Breast epithelium (tissue), 4 donors: ENCODE measurements around the gene MAFG. TPM values are rescaled to one million over a fixed set of nuclear protein-coding genes. Genes with fewer than 3 reads are reported as not detected.
"Not testable (repeated sequence)": the region's sequence is repeated elsewhere in the genome, so short reads cannot be mapped to it uniquely, and the experiment has no call there.

ENCODE experiments used
- DNase-seq, 2 donors: peaks; one replicate each; pipeline ENCODE4 v3.0.0-alpha.2; 2019; ENCODE audit warnings: low spot score in 2 of 2
- H3K27ac ChIP-seq, 2 donors: fragments of 200-600 bp; sonication (generic) in 1 of 2; one replicate each; pipeline ENCODE4 v1.5.1; 2016 to 2019; ENCODE audit warnings: mild to moderate bottlenecking in 1 of 2
- H3K27me3 ChIP-seq, 2 donors: fragments of 200-600 bp; sonication (generic) in 1 of 2; one replicate each; pipeline versions ENCODE4 v1.5.1 to v1.6.0; 2017 to 2019; ENCODE audit warnings: control low read depth in 1 of 2, mild to moderate bottlenecking in 1 of 2
- H3K36me3 ChIP-seq: fragments of 200-600 bp; one replicate; pipeline ENCODE4 v1.5.1; 2019
- H3K4me1 ChIP-seq, 2 donors: fragments of 200-600 bp; sonication (generic); one replicate each; pipeline ENCODE4 v1.5.1; 2016 to 2019; ENCODE audit warnings: control low read depth in 1 of 2
- H3K4me3 ChIP-seq, 3 donors: fragments of 200-600 bp; sonication (generic); 1 replicate in 2 of 3; 2 replicates in 1 of 3; pipeline ENCODE4 v1.5.1; 2016 to 2019; ENCODE audit warnings: mild to moderate bottlenecking in 3 of 3, moderate library complexity in 2 of 3
- H3K9me3 ChIP-seq, 2 donors: fragments of 200-600 bp; sonication (generic) in 1 of 2; one replicate each; pipeline ENCODE4 v1.5.1; 2016 to 2019; ENCODE audit warnings: control low read depth in 1 of 2
- CTCF ChIP-seq, 3 donors: fragments of 450-650 bp; IDR thresholded peaks; one replicate each; pipeline ENCODE4 v1.5.1; 2016 to 2017; ENCODE audit warnings: antibody characterized with exemption in 3 of 3, mild to moderate bottlenecking in 3 of 3, moderate library complexity in 3 of 3
- POLR2A ChIP-seq: fragments of 450-650 bp; IDR thresholded peaks from one replicate; pipeline ENCODE4 v1.6.1; 2016; ENCODE audit warnings: antibody characterized with exemption, mild to moderate bottlenecking, moderate library complexity
- POLR2AphosphoS5 ChIP-seq, 3 donors: sonication (generic); formaldehyde crosslinking; IDR thresholded peaks; one replicate each; pipeline ENCODE4 v1.6.1; 2017; ENCODE audit warnings: antibody characterized with exemption in 3 of 3
- intact Hi-C: fragments of 100-400 bp; cut with DNase I; formaldehyde crosslinking; loops from one replicate; pipeline ENCODE4 v1.15.1; 2023; ENCODE audit warnings: low total_unique reads
- total RNA-seq, 3 donors: library from RNA; depleted of rRNA; stranded (reverse); fragments of >200 nt; gene quantifications; one replicate each; pipeline ENCODE4 v1.1.0, GENCODE V29; 2016

MAFG gene
- total RNA-seq, 3 donors from 2014 or later, result 12.3 to 15.2 (median 14.1) TPM

- TF ChIP-seq CTCF (IDR thresholded peaks at IDR 0.05) (no peak), POLR2AphosphoS5 (IDR thresholded peaks at IDR 0.05) (no peak), POLR2A (no peak)
- Histone ChIP-seq H3K4me3 (no peak overlapping the region), H3K9me3 (no peaks in the 10 kb centered on the region), H3K27me3 (no peaks in the 10 kb centered on the region), H3K27ac (no peak overlapping the region), H3K36me3 (no peaks in the 10 kb centered on the region), H3K4me1 (peaks cover 9 to 12% of the 10 kb centered on the region in 2 donors)
- DNase-seq, result no peak
- intact Hi-C loops, result no loop called here
Observed at GRCh38 chr17:81918832-81919545, 8.5 kb downstream of the MAFG start.

GRCh38 chr17:81918333-81918669 is 9.2 kb downstream of the MAFG start:
- H3K36me3 ChIP-seq, H3K27me3 ChIP-seq, H3K9me3 ChIP-seq, intact Hi-C loops, H3K4me1 ChIP-seq, DNase-seq: not testable (repeated sequence)
- Histone ChIP-seq H3K27ac (peak overlapping the region; percentile 29 to 61), H3K4me3 (peak overlapping the region; percentile 85 to 93 (median 88))

DNA sequence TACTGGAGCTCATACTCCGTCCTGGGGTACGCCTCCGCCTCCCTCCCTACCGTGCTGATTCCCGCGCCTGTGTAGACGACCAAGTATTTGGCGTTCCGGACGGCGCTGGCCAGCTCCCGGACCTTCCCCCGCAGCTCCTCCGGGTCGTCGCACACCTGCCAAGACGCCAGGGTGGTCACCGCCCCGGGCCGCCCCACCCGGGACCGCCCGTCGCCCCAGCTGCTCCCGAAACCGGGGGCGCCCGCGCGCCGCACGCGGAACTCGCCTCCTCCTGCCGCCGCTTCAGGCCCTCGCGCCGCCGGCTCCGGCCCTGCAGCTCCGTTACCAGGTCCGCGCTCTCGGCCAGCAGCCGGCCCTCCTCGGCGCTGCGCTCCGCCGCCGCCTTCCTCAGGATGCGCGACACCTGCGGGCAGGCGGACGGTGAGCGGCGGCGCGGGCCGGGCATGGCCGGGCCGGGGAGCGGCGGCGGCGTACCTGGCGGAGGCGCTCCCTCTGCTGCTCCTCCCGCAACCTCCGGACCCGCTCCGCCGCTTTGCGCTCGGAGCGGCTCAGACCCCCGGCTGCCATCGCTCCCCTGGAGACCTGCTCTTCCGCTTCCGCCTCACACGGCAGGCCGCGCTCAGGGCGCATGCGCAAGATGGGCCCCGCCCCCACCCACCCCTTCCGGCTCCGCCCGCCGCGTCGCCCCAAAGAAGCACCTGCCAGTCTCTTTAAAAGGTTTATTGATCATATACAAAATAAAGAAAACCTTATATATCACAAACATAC is 9.8 kb downstream of the MAFG start, which contains the start of gene SIRT7:
TSS of gene SIRT7 (minus strand) at position 612 of the 768 bp plus-strand sequence. CDS start at position 567, 45 bp downstream.
- no peaks in the 10 kb centered on the region for H3K27me3 ChIP-seq
- DNase-seq, result peak in 1 of 2 donors; percentile 48
- H3K4me1 ChIP-seq, result peaks cover 6 to 9% of the 10 kb centered on the region in 2 donors
- intact Hi-C loops, result no loop called here
- peak within 1 kb of the TSS; percentile 85 to 93 (median 88) for H3K4me3 ChIP-seq
- H3K9me3 ChIP-seq, result no peaks in the 10 kb centered on the region
- no peak for TF ChIP-seq CTCF (IDR thresholded peaks at IDR 0.05)
- TF ChIP-seq POLR2AphosphoS5 (IDR thresholded peaks at IDR 0.05), result peak in 2 of 3 donors; percentile 23 to 32
- no peaks in the 10 kb centered on the region for H3K36me3 ChIP-seq
- peak within 1 kb of the TSS; percentile 29 to 61 for H3K27ac ChIP-seq

- intact Hi-C loops, result no loop called here
Observed at GRCh38 chr17:81916234-81917001, 11.1 kb downstream of the MAFG start.

More at GRCh38 chr17:81916234-81917001, 11.1 kb downstream of the MAFG start:
- Histone ChIP-seq H3K27ac (no peak overlapping the region), H3K4me1 (peaks cover 6 to 9% of the 10 kb centered on the region in 2 donors), H3K4me3 (peak overlapping the region in 2 of 3 donors; percentile 88 to 93), H3K36me3 (no peaks in the 10 kb centered on the region), H3K27me3 (no peaks in the 10 kb centered on the region), H3K9me3 (no peaks in the 10 kb centered on the region)
- DNase-seq, result no peak
- TF ChIP-seq CTCF (IDR thresholded peaks at IDR 0.05) (no peak), POLR2AphosphoS5 (IDR thresholded peaks at IDR 0.05) (no peak), POLR2A (no peak)
